Measurements from ENCODE around the gene PSMB5. TPM values are rescaled to one million over a fixed set of nuclear protein-coding genes. Genes with fewer than 3 reads are reported as not detected.

Gene PSMB5
- polyA plus RNA-seq, 1 donor from 2014 or later, result 147 TPM

- no peak overlapping the region for H2AFZ ChIP-seq (ENCODE audit: low read depth, low read length)
- TF ChIP-seq POLR2AphosphoS5 (IDR thresholded peaks at IDR 0.05), result no peak
- H3K4me2 ChIP-seq (ENCODE audit: low read length), result no peak overlapping the region
- no peaks in the 10 kb centered on the region for H3K27me3 ChIP-seq (ENCODE audit: insufficient read depth, low read depth, low read length)
- no peaks in the 10 kb centered on the region for H3K79me2 ChIP-seq (replicated peaks; ENCODE audit: insufficient read depth, low read length)
- no peak overlapping the region for H3K4me3 ChIP-seq (ENCODE audit: low read length)
- H3K9me3 ChIP-seq (ENCODE audit: low read length), result no peaks in the 10 kb centered on the region
- no peak overlapping the region for H3K27ac ChIP-seq (ENCODE audit: low read length)
- H3K9me2 ChIP-seq (ENCODE audit: insufficient read depth, low read length), result no peaks in the 10 kb centered on the region
- no peaks in the 10 kb centered on the region for H3F3A ChIP-seq (ENCODE audit: insufficient read depth, low read length, poor library complexity, severe bottlenecking)
- no peak overlapping the region for H3K9ac ChIP-seq (ENCODE audit: low read length)
- no peaks in the 10 kb centered on the region for H4K20me1 ChIP-seq (ENCODE audit: insufficient read depth)
- no peaks in the 10 kb centered on the region for H3K36me3 ChIP-seq (ENCODE audit: insufficient read depth, low read length)
These were observed 42.8 kb downstream of the PSMB5 start for GRCh38 chr14:22991852-22992251.

- Histone ChIP-seq H3K36me3 (ENCODE audit: insufficient read depth, low read length) (no peaks in the 10 kb centered on the region), H3K4me3 (ENCODE audit: low read length) (no peak overlapping the region), H3K27ac (ENCODE audit: low read length) (no peak overlapping the region), H2AFZ (ENCODE audit: low read depth, low read length) (no peak overlapping the region), H3K79me2 (replicated peaks; ENCODE audit: insufficient read depth, low read length) (no peaks in the 10 kb centered on the region), H3K9me3 (ENCODE audit: low read length) (no peaks in the 10 kb centered on the region), H3F3A (ENCODE audit: insufficient read depth, low read length, poor library complexity, severe bottlenecking) (no peaks in the 10 kb centered on the region), H3K9ac (ENCODE audit: low read length) (no peak overlapping the region), H3K9me2 (ENCODE audit: insufficient read depth, low read length) (no peaks in the 10 kb centered on the region), H3K4me2 (ENCODE audit: low read length) (no peak overlapping the region), H3K27me3 (ENCODE audit: insufficient read depth, low read depth, low read length) (peaks cover 9% of the 10 kb centered on the region), H4K20me1 (ENCODE audit: insufficient read depth) (no peaks in the 10 kb centered on the region)
- TF ChIP-seq POLR2AphosphoS5 (IDR thresholded peaks at IDR 0.05) (no peak), EP300 (conservative IDR thresholded peaks at IDR 0.05; ENCODE audit: poor library complexity, severe bottlenecking) (no peak), MXI1 (conservative IDR thresholded peaks at IDR 0.05; ENCODE audit: poor library complexity, severe bottlenecking) (no peak), RAD21 (conservative IDR thresholded peaks at IDR 0.05) (no peak), TAF1 (IDR thresholded peaks at IDR 0.05; ENCODE audit: low read depth) (no peak), EZH2 (IDR thresholded peaks at IDR 0.05; ENCODE audit: borderline replicate concordance, insufficient read depth, low read length, poor library complexity, severe bottlenecking) (no peak), CTCF (IDR thresholded peaks at IDR 0.05; ENCODE audit: poor library complexity, severe bottlenecking) (no peak), SMC3 (conservative IDR thresholded peaks at IDR 0.05; ENCODE audit: poor library complexity) (no peak)
- TF ChIP-seq, protein P1, sequence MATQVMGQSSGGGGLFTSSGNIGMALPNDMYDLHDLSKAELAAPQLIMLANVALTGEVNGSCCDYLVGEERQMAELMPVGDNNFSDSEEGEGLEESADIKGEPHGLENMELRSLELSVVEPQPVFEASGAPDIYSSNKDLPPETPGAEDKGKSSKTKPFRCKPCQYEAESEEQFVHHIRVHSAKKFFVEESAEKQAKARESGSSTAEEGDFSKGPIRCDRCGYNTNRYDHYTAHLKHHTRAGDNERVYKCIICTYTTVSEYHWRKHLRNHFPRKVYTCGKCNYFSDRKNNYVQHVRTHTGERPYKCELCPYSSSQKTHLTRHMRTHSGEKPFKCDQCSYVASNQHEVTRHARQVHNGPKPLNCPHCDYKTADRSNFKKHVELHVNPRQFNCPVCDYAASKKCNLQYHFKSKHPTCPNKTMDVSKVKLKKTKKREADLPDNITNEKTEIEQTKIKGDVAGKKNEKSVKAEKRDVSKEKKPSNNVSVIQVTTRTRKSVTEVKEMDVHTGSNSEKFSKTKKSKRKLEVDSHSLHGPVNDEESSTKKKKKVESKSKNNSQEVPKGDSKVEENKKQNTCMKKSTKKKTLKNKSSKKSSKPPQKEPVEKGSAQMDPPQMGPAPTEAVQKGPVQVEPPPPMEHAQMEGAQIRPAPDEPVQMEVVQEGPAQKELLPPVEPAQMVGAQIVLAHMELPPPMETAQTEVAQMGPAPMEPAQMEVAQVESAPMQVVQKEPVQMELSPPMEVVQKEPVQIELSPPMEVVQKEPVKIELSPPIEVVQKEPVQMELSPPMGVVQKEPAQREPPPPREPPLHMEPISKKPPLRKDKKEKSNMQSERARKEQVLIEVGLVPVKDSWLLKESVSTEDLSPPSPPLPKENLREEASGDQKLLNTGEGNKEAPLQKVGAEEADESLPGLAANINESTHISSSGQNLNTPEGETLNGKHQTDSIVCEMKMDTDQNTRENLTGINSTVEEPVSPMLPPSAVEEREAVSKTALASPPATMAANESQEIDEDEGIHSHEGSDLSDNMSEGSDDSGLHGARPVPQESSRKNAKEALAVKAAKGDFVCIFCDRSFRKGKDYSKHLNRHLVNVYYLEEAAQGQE (IDR thresholded peaks at IDR 0.05; ENCODE audit: borderline replicate concordance), result no peak
These were observed 47.4 kb downstream of the PSMB5 start for GRCh38 chr14:22987291-22987690.

DNA sequence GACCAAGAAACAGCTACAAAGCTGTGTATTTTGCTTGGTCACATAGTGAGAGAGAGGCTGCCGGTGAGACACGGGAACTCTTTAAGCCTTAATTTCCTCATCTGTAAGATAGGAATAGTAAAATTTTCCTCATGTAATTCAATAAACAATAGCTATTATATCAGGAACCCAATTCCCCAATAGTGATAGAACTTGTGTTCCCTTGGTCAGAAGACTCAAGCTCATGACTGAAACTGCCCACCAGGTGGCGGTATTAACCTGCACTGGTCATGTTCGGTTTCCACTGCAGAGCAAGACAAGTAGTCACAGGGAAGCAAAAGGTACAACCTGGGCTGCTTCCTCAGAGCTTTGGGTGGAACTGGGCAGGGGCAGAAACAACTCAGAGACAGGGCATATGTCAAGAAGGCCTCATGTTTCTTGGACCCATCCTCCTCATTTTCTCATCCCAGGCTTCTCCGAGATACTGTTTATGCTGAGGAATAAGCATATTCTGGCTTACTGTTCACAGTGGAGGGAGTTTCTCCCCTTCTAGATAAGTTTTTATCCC is 48.1 kb downstream of the PSMB5 start:
- Histone ChIP-seq H3K9me3 (ENCODE audit: low read length) (no peaks in the 10 kb centered on the region), H2AFZ (ENCODE audit: low read depth, low read length) (no peak overlapping the region), H3K9ac (ENCODE audit: low read length) (no peak overlapping the region), H3K4me3 (ENCODE audit: low read length) (no peak overlapping the region), H3K79me2 (replicated peaks; ENCODE audit: insufficient read depth, low read length) (peaks cover 7% of the 10 kb centered on the region), H3K9me2 (ENCODE audit: insufficient read depth, low read length) (no peaks in the 10 kb centered on the region), H3K36me3 (ENCODE audit: insufficient read depth, low read length) (no peaks in the 10 kb centered on the region), H4K20me1 (ENCODE audit: insufficient read depth) (no peaks in the 10 kb centered on the region), H3K27ac (ENCODE audit: low read length) (no peak overlapping the region), H3K4me2 (ENCODE audit: low read length) (no peak overlapping the region), H3F3A (ENCODE audit: insufficient read depth, low read length, poor library complexity, severe bottlenecking) (no peaks in the 10 kb centered on the region), H3K27me3 (ENCODE audit: insufficient read depth, low read depth, low read length) (peaks cover 16% of the 10 kb centered on the region)
- TF ChIP-seq RAD21 (conservative IDR thresholded peaks at IDR 0.05), result peak; percentile 94
- TF ChIP-seq TAF1 (IDR thresholded peaks at IDR 0.05; ENCODE audit: low read depth), result no peak
- TF ChIP-seq CTCF (IDR thresholded peaks at IDR 0.05; ENCODE audit: poor library complexity, severe bottlenecking), result peak; percentile 93
- TF ChIP-seq POLR2AphosphoS5 (IDR thresholded peaks at IDR 0.05), result no peak
- TF ChIP-seq, protein P1 (IDR thresholded peaks at IDR 0.05; ENCODE audit: borderline replicate concordance), result no peak
- peak; percentile 21 for TF ChIP-seq MXI1 (conservative IDR thresholded peaks at IDR 0.05; ENCODE audit: poor library complexity, severe bottlenecking)
- TF ChIP-seq EP300 (conservative IDR thresholded peaks at IDR 0.05; ENCODE audit: poor library complexity, severe bottlenecking), result no peak
- TF ChIP-seq SMC3 (conservative IDR thresholded peaks at IDR 0.05; ENCODE audit: poor library complexity), result peak; percentile 96
- TF ChIP-seq EZH2 (IDR thresholded peaks at IDR 0.05; ENCODE audit: borderline replicate concordance, insufficient read depth, low read length, poor library complexity, severe bottlenecking), result no peak
